Endothelial cell of umbilical vein (primary cell): Measurements from ENCODE around the gene TCHP. TPM values are rescaled to one million over a fixed set of nuclear protein-coding genes. Genes with fewer than 3 reads are reported as not detected.

ENCODE experiments used
- BruUV-seq: library from RNA; stranded (reverse); fragments of 400-500 nt; replicated peaks from 2 replicates; lab custom pipeline; 2021; lab: Mats Ljungman, UMichigan
- CTCF ChIA-PET: fragments of 300-600, 350-600 bp; sonication (Branson Sonifier 250); formaldehyde crosslinking; loops from one replicate; lab custom pipeline; 2021; ENCODE audit warnings: antibody characterized with exemption, inconsistent platforms; lab: Charles Lee
- POLR2A ChIA-PET: fragments of 300-600, 350-600 bp; sonication (Branson Sonifier 250); formaldehyde crosslinking; loops from one replicate; lab custom pipeline; 2021; ENCODE audit warnings: antibody characterized with exemption, inconsistent platforms; lab: Charles Lee
- DNase-seq: peaks from one replicate; pipeline ENCODE4 v3.0.0-alpha.2; 2011; ENCODE audit warnings: low read depth, low spot score
- FAIRE-seq: peaks from 2 replicates; lab custom pipeline; 2011; peaks lifted over from hg19 to GRCh38; lab: Jason Lieb, UNC
- H2AFZ ChIP-seq: 2 replicates; pipeline ENCODE4 v1.6.0; 2012; ENCODE audit warnings: low read depth, low read length, control low read depth, inconsistent platforms
- H3K27ac ChIP-seq: 2 replicates; pipeline ENCODE4 v1.5.1; 2011; ENCODE audit warnings: low read depth, mild to moderate bottlenecking, control low read depth, low read length, moderate library complexity; ENCODE audit not compliant: insufficient read depth
- H3K27me3 ChIP-seq, 2 experiments: 2 replicates each; pipeline versions ENCODE4 v1.6.0 to v1.6.1; 2011; ENCODE audit warnings: low read length in 2 of 2, mixed read lengths in 1 of 2; ENCODE audit not compliant: control insufficient read depth in 2 of 2, insufficient read depth in 2 of 2
- H3K36me3 ChIP-seq, 2 experiments: 2 replicates in 1 of 2; 3 replicates in 1 of 2; pipeline ENCODE4 v1.5.1; 2011; ENCODE audit warnings: low read length in 2 of 2, mild to moderate bottlenecking in 1 of 2, moderate library complexity in 1 of 2; ENCODE audit not compliant: control insufficient read depth in 2 of 2, insufficient read depth in 2 of 2; ENCODE audit errors: extremely low read depth in 1 of 2
- H3K4me1 ChIP-seq: 3 replicates; pipeline ENCODE4 v1.5.1; 2011; ENCODE audit warnings: mild to moderate bottlenecking, low read length; ENCODE audit not compliant: control insufficient read depth, insufficient read depth; ENCODE audit errors: extremely low read depth
- H3K4me2 ChIP-seq: 2 replicates; pipeline ENCODE4 v1.6.1; 2011; ENCODE audit warnings: low read length, control low read depth, mixed read lengths; ENCODE audit not compliant: insufficient read depth
- H3K4me3 ChIP-seq, 3 experiments: fragments of 200-600 bp in 1 of 3; sonication (generic), shearing (Covaris generic) in 1 of 3; replicated peaks in 1 of 3; 2 replicates each; pipeline ENCODE4 v1.5.1; 2011 to 2016; ENCODE audit warnings: control low read depth in 3 of 3, low read length in 3 of 3, mild to moderate bottlenecking in 2 of 3, inconsistent platforms in 1 of 3, low read depth in 1 of 3, moderate library complexity in 1 of 3; ENCODE audit not compliant: insufficient read depth in 1 of 3
- H3K79me2 ChIP-seq: 2 replicates; pipeline ENCODE4 v1.6.0; 2012; ENCODE audit warnings: low read length, inconsistent platforms; ENCODE audit not compliant: control insufficient read depth, insufficient read depth
- H3K9ac ChIP-seq: replicated peaks from 2 replicates; pipeline ENCODE3; 2011; ENCODE audit warnings: low read length, control low read depth; ENCODE audit not compliant: insufficient read depth; ENCODE audit errors: extremely low read depth
- H3K9me1 ChIP-seq: replicated peaks from 3 replicates; pipeline ENCODE4 v1.6.0; 2011; ENCODE audit warnings: mild to moderate bottlenecking, low read length; ENCODE audit not compliant: control insufficient read depth, insufficient read depth; ENCODE audit errors: extremely low read depth
- H3K9me3 ChIP-seq: replicated peaks from 2 replicates; pipeline ENCODE4 v1.5.1; 2012; ENCODE audit warnings: low read length, inconsistent platforms; ENCODE audit not compliant: control insufficient read depth, insufficient read depth
- H4K20me1 ChIP-seq: replicated peaks from 2 replicates; pipeline ENCODE3; 2011; ENCODE audit warnings: mild to moderate bottlenecking, low read length; ENCODE audit not compliant: control insufficient read depth, insufficient read depth; ENCODE audit errors: extremely low read depth
- CTCF ChIP-seq, 2 donors: IDR thresholded peaks; 1 replicate in 1 of 2; 2 replicates in 1 of 2; pipeline ENCODE4 v1.5.1; 2011; ENCODE audit warnings: low read length in 2 of 2, mild to moderate bottlenecking in 2 of 2, moderate library complexity in 2 of 2, control low read depth in 1 of 2, inconsistent platforms in 1 of 2, low read depth in 1 of 2; ENCODE audit not compliant: insufficient read depth in 1 of 2; ENCODE audit errors: extremely low read depth in 1 of 2
- EZH2 ChIP-seq: IDR thresholded peaks from 2 replicates; pipeline ENCODE4 v1.6.1; 2012; ENCODE audit warnings: borderline replicate concordance, low read depth, mild to moderate bottlenecking, moderate library complexity, low read length, inconsistent platforms; ENCODE audit not compliant: severe bottlenecking
- FOS ChIP-seq: IDR thresholded peaks from 2 replicates; pipeline ENCODE4 v1.6.1; 2011; ENCODE audit warnings: mild to moderate bottlenecking, low read length, moderate library complexity, borderline replicate concordance; ENCODE audit not compliant: insufficient read depth
- GATA2 ChIP-seq: IDR thresholded peaks from 2 replicates; pipeline ENCODE4 v1.7.0; 2011; ENCODE audit warnings: low read depth, mild to moderate bottlenecking, moderate library complexity, mixed read lengths, low read length; ENCODE audit not compliant: insufficient read length, insufficient read depth
- JUN ChIP-seq: IDR thresholded peaks from 2 replicates; pipeline ENCODE4 v1.6.1; 2011; ENCODE audit warnings: borderline replicate concordance, low read depth; ENCODE audit not compliant: insufficient read length, insufficient read depth
- MAX ChIP-seq: IDR thresholded peaks from 2 replicates; pipeline ENCODE4 v1.6.1; 2011; ENCODE audit not compliant: insufficient read depth, insufficient read length
- MYC ChIP-seq: IDR thresholded peaks from one replicate; pipeline ENCODE4 v1.6.1; 2011; ENCODE audit warnings: mild to moderate bottlenecking, low read depth, low read length
- POLR2A ChIP-seq: IDR thresholded peaks from 2 replicates; pipeline ENCODE4 v1.6.1; 2012; ENCODE audit warnings: low read depth, mild to moderate bottlenecking, control low read depth, low read length
- POLR2AphosphoS5 ChIP-seq: IDR thresholded peaks from 2 replicates; pipeline ENCODE4 v1.6.1; 2012; ENCODE audit warnings: low read depth, mild to moderate bottlenecking, control low read depth, low read length, moderate library complexity; ENCODE audit not compliant: insufficient read depth
- dilution Hi-C: fragments of 300-500 bp; cut with MboI; formaldehyde crosslinking; loops from one replicate; pipeline ENCODE4 v1.15.0; 2019; ENCODE audit warnings: low sequenced_read_pairs; ENCODE audit not compliant: extremely low pct_ligation_motif_present
- intact Hi-C: fragments of 100-400 bp; cut with micrococcal nuclease; formaldehyde crosslinking; loops from one replicate; pipeline ENCODE4 v1.10.0; 2022
- polyA plus RNA-seq, 4 experiments: library from polyadenylated mRNA; depleted of rRNA in 3 of 4; stranded (reverse) in 3 of 4; unstranded in 1 of 4; fragments of >200 nt; gene quantifications; 2 replicates each; pipeline versions ENCODE4 v1.2.1 to v1.2.3, GENCODE V29; 2011 to 2012; ENCODE audit warnings: missing spikeins in 1 of 4
- total RNA-seq: library from RNA; stranded (reverse); gene quantifications from 2 replicates; pipeline ENCODE4 v1.2.3, GENCODE V29; 2021

Gene TCHP
- total and polyA plus RNA-seq, 2 donors (not counting 3 experiments of a cell fraction or from before 2014, with no cell fraction given), result 12.9 to 24.3 TPM

GRCh38 chr12:109931143-109931542 is 31.1 kb downstream of the TCHP start:
- no peaks in the 10 kb centered on the region for H4K20me1 ChIP-seq
- no peak overlapping the region for H3K27ac ChIP-seq
- no peak overlapping the region for H3K9ac ChIP-seq
- H3K9me3 ChIP-seq, result no peaks in the 10 kb centered on the region
- TF ChIP-seq JUN (no peak), FOS (no peak), POLR2AphosphoS5 (no peak), GATA2 (no peak), POLR2A (no peak), MYC (no peak), CTCF (IDR thresholded peaks at IDR 0.05; ENCODE audit: extremely low read depth in 1 of 2, insufficient read depth in 1 of 2, low read depth in 1 of 2, low read length in 2 of 2) (no peak), MAX (no peak), EZH2 (no peak)
- intact Hi-C loops (no loop called here), dilution Hi-C loops (no loop called here)
- no peaks in the 10 kb centered on the region for H3K27me3 ChIP-seq
- no TSS peak for BruUV-seq
- H3K4me1 ChIP-seq, result no peaks in the 10 kb centered on the region
- peaks cover 16 to 28% of the 10 kb centered on the region in 2 experiments for H3K36me3 ChIP-seq
- ChIA-PET POLR2A (no interaction called here), CTCF (interaction anchor here (3.8 to 9.7 kb wide), 2 partner anchors 10 to 80 kb away, joined by 12 to 147 read pairs; no protein-coding TSS in a partner anchor)
- no peak overlapping the region for H2AFZ ChIP-seq
- no peak for DNase-seq
- H3K4me2 ChIP-seq, result no peak overlapping the region
- no peaks in the 10 kb centered on the region for H3K79me2 ChIP-seq
- no peak for FAIRE-seq
- H3K9me1 ChIP-seq, result no peaks in the 10 kb centered on the region
- H3K4me3 ChIP-seq, result no peak overlapping the region
